ENCODE results near the gene WWP2.

Gene WWP2

DNA sequence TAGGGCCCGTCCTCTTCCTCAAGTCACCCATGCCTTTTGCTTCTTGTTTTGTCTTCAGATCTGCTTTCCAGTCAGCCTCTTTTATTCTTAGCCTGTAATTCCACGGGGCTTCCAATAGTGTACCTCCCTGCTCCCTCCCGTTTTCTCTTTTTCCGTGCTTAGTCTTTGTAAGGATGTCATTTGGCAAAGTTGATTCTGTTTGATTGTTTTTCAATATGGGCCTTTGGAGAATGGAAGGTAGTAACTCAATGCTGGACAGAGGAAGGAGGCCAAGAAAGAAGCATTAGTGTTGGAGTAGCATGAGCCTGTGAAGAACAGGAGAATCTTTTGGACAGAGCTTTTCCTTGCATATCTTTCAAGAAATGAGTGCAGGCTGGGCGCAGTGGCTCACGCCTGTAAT lies 6.5 kb downstream of the WWP2 start:
- Histone ChIP-seq H3K9ac (ENCODE audit: low read length) (no peak overlapping the region), H2AFZ (ENCODE audit: low read length) (no peak overlapping the region), H3K4me2 (ENCODE audit: low read depth, low read length) (no peak overlapping the region), H3K36me3 (replicated peaks; ENCODE audit: insufficient read depth, low read length) (no peaks in the 10 kb centered on the region), H3K27ac (ENCODE audit: low read length) (no peak overlapping the region), H3K4me3 (ENCODE audit: low read length) (no peak overlapping the region), H3F3A (ENCODE audit: insufficient read depth, low read length) (0 out of 2 replicates have a peak, but pooled peaks cover 2% of the 10 kb centered on the region), H3K27me3 (replicated peaks; ENCODE audit: insufficient read depth, low read length) (no peaks in the 10 kb centered on the region), H3K4me1 (ENCODE audit: low read length) (peaks cover 2% of the 10 kb centered on the region; the same call in 1 of the 2 replicates), H3K9me2 (replicated peaks; ENCODE audit: insufficient read depth, low read length) (no peaks in the 10 kb centered on the region), H3K79me2 (ENCODE audit: low read length) (peaks cover 99% of the 10 kb centered on the region), H3K9me3 (replicated peaks; ENCODE audit: insufficient read depth, low read length) (no peaks in the 10 kb centered on the region), H4K20me1 (ENCODE audit: insufficient read depth, low read length) (peaks cover 7% of the 10 kb centered on the region)
- DNase-seq: no peak
- TF ChIP-seq, protein P1, sequence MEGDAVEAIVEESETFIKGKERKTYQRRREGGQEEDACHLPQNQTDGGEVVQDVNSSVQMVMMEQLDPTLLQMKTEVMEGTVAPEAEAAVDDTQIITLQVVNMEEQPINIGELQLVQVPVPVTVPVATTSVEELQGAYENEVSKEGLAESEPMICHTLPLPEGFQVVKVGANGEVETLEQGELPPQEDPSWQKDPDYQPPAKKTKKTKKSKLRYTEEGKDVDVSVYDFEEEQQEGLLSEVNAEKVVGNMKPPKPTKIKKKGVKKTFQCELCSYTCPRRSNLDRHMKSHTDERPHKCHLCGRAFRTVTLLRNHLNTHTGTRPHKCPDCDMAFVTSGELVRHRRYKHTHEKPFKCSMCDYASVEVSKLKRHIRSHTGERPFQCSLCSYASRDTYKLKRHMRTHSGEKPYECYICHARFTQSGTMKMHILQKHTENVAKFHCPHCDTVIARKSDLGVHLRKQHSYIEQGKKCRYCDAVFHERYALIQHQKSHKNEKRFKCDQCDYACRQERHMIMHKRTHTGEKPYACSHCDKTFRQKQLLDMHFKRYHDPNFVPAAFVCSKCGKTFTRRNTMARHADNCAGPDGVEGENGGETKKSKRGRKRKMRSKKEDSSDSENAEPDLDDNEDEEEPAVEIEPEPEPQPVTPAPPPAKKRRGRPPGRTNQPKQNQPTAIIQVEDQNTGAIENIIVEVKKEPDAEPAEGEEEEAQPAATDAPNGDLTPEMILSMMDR (IDR thresholded peaks at IDR 0.05; ENCODE audit: low read length): no peak

DNA sequence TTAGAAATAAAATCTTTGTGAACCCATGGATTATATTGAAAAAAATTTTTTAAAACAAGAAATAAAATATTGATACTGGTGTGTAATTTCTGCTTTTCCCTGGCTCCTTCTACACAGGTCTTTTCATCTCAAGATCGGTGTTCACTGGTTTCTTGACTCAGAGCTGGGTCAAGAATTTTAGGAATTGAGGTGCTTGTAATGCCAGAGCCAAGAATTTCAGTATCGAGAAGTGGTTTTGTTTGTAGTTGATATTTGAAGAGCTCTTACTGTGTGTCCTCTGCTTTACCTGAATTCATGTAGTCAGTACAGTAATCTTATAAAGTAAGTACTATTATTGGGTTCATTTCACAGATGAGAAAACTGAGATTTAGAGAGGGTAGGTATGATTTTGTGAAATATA lies 7.3 kb downstream of the WWP2 start:
- Histone ChIP-seq H3K79me2 (ENCODE audit: low read length) (peaks cover 99% of the 10 kb centered on the region), H3K9me2 (replicated peaks; ENCODE audit: insufficient read depth, low read length) (no peaks in the 10 kb centered on the region), H3K4me1 (ENCODE audit: low read length) (no peaks in the 10 kb centered on the region)

DNA sequence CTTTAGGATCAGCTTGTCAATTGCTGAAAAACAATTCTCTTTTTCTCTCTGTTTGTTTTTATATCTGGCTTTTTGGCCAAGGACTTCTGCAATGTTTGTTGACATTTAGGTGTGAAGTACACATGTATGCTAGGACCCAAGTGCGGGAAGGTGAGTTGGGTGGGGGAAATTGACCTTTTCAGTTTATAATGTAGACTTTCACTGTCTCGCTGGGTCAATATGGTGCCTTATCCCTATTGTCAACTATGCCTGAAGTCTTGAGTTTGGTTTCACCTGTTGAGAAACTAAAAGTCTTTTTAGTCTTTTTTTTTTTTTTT lies 9.5 kb downstream of the WWP2 start:
- Histone ChIP-seq H3K4me3 (ENCODE audit: low read length) (no peak overlapping the region), H3K4me1 (ENCODE audit: low read length) (no peaks in the 10 kb centered on the region), H3K27me3 (replicated peaks; ENCODE audit: insufficient read depth, low read length) (no peaks in the 10 kb centered on the region), H3F3A (ENCODE audit: insufficient read depth, low read length) (0 out of 2 replicates have a peak, but pooled peaks cover 2% of the 10 kb centered on the region), H3K4me2 (ENCODE audit: low read depth, low read length) (no peak overlapping the region), H2AFZ (ENCODE audit: low read length) (no peak overlapping the region), H4K20me1 (ENCODE audit: insufficient read depth, low read length) (peaks cover 7% of the 10 kb centered on the region), H3K9ac (ENCODE audit: low read length) (no peak overlapping the region), H3K79me2 (ENCODE audit: low read length) (peaks cover 98% of the 10 kb centered on the region), H3K36me3 (replicated peaks; ENCODE audit: insufficient read depth, low read length) (no peaks in the 10 kb centered on the region), H3K9me3 (replicated peaks; ENCODE audit: insufficient read depth, low read length) (no peaks in the 10 kb centered on the region), H3K27ac (ENCODE audit: low read length) (no peak overlapping the region), H3K9me2 (replicated peaks; ENCODE audit: insufficient read depth, low read length) (no peaks in the 10 kb centered on the region)
- no peak for DNase-seq
- TF ChIP-seq EZH2phosphoT487 (IDR thresholded peaks at IDR 0.05; ENCODE audit: low read length): no peak
- TF ChIP-seq, protein P1 (IDR thresholded peaks at IDR 0.05; ENCODE audit: low read length): no peak
- TF ChIP-seq EZH2 (optimal IDR thresholded peaks at IDR 0.05; ENCODE audit: low read depth, low read length): no peak

More for the DNA sequence above, 7.3 kb downstream of the WWP2 start:
- H3K9me3 ChIP-seq (replicated peaks; ENCODE audit: insufficient read depth, low read length): no peaks in the 10 kb centered on the region
- 0 out of 2 replicates have a peak, but pooled peaks cover 2% of the 10 kb centered on the region for H3F3A ChIP-seq (ENCODE audit: insufficient read depth, low read length)
- H3K4me3 ChIP-seq (ENCODE audit: low read length): no peak overlapping the region
- DNase-seq: no peak
- H3K27me3 ChIP-seq (replicated peaks; ENCODE audit: insufficient read depth, low read length): no peaks in the 10 kb centered on the region
- H3K27ac ChIP-seq (ENCODE audit: low read length): no peak overlapping the region
- no peak overlapping the region for H2AFZ ChIP-seq (ENCODE audit: low read length)
- H3K36me3 ChIP-seq (replicated peaks; ENCODE audit: insufficient read depth, low read length): no peaks in the 10 kb centered on the region
- no peak for TF ChIP-seq EZH2phosphoT487 (IDR thresholded peaks at IDR 0.05; ENCODE audit: low read length)
- TF ChIP-seq, protein P1 (IDR thresholded peaks at IDR 0.05; ENCODE audit: low read length): no peak
- TF ChIP-seq EZH2 (optimal IDR thresholded peaks at IDR 0.05; ENCODE audit: low read depth, low read length): no peak
- H3K9ac ChIP-seq (ENCODE audit: low read length): no peak overlapping the region
- H3K4me2 ChIP-seq (ENCODE audit: low read depth, low read length): no peak overlapping the region
- H4K20me1 ChIP-seq (ENCODE audit: insufficient read depth, low read length): peaks cover 7% of the 10 kb centered on the region

All from MM.1S (cell line).